Measurements from ENCODE around the gene TASP1. TPM values are rescaled to one million over a fixed set of nuclear protein-coding genes. Genes with fewer than 3 reads are reported as not detected.
"Not testable (repeated sequence)": the region's sequence is repeated elsewhere in the genome, so short reads cannot be mapped to it uniquely, and the experiment has no call there.

TASP1 gene
- total and polyA plus RNA-seq, 2 donors (not counting 1 experiment from before 2014, with no cell fraction given), result 6.4 to 23.9 TPM

DNA sequence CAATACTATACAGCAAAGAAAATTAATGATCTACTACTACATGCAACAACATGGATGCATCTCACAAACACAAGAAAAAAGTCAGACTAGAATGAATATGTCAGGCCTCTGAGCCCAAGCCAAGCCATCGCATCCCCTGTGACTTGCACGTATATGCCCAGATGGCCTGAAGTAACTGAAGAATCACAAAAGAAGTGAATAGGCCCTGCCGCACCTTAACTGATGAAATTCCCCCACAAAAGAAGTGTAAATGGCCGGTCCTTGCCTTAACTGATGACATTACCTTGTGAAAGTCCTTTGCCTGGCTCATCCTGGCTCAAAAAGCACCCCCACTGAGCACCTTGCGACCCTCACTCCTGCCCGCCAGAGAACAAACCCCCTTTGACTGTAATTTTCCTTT, 280.9 kb downstream of the TASP1 start:
- H3K27ac ChIP-seq (ENCODE audit: low read length in 2 of 2); H3K4me2 ChIP-seq (replicated peaks; ENCODE audit: low read depth, low read length, poor library complexity, severe bottlenecking); DNase-seq; ATAC-seq (ENCODE audit: low read depth); POLR2A ChIA-PET; H3K9me3 ChIP-seq (ENCODE audit: control extremely low read depth in 1 of 3, control insufficient read depth in 2 of 3, insufficient read depth in 1 of 3, low read length in 2 of 3); H2AFZ ChIP-seq (ENCODE audit: insufficient read depth, low read depth, low read length, poor library complexity, severe bottlenecking); H3K9ac ChIP-seq (ENCODE audit: low read length); H3K4me3 Mint-ChIP-seq; H3K4me1 Mint-ChIP-seq; H3K4me3 ChIP-seq (ENCODE audit: control extremely low read depth in 1 of 5, extremely low read depth in 1 of 5, insufficient read depth in 1 of 5, low read depth in 2 of 5, low read length in 4 of 5); H3K27ac Mint-ChIP-seq; H3K9me3 Mint-ChIP-seq (ENCODE audit: insufficient read depth); H3K79me2 ChIP-seq (ENCODE audit: control insufficient read depth, insufficient read depth, low read length); H3K27me3 Mint-ChIP-seq; CTCF ChIA-PET; H4K20me1 ChIP-seq (ENCODE audit: control insufficient read depth, insufficient read depth, low read length, poor library complexity, severe bottlenecking); H3K27me3 ChIP-seq (replicated peaks in 1 of 4; ENCODE audit: control extremely low read depth in 1 of 4, control insufficient read depth in 3 of 4, insufficient read depth in 4 of 4, low read length in 3 of 4); intact Hi-C loops (cut with micrococcal nuclease); H3K36me3 ChIP-seq (replicated peaks in 1 of 2; ENCODE audit: control extremely low read depth in 1 of 2, control insufficient read depth in 1 of 2, extremely low read depth in 1 of 2, insufficient read depth in 2 of 2, low read length in 1 of 2); H3K4me1 ChIP-seq (ENCODE audit: control insufficient read depth in 2 of 2, insufficient read depth in 2 of 2, low read length in 2 of 2): not testable (repeated sequence)
- WGBS (ENCODE audit: insufficient coverage), result 90% methylated on average over 5 of the region's 6 CpGs

- intact Hi-C loops (cut with micrococcal nuclease), result no loop called here
- no peaks in the 10 kb centered on the region for H3K9me3 Mint-ChIP-seq (ENCODE audit: insufficient read depth)
- no peaks in the 10 kb centered on the region for H3K4me1 Mint-ChIP-seq
- H3K79me2 ChIP-seq (ENCODE audit: control insufficient read depth, insufficient read depth, low read length), result no peaks in the 10 kb centered on the region
- H3K9me3 ChIP-seq (ENCODE audit: control extremely low read depth in 1 of 3, control insufficient read depth in 2 of 3, insufficient read depth in 1 of 3, low read length in 2 of 3), result peaks cover 0 to 1% (median 0%) of the 10 kb centered on the region in 3 donors
- no peak for TF ChIP-seq EZH2 (IDR thresholded peaks at IDR 0.05; ENCODE audit: borderline replicate concordance, insufficient read depth, low read depth, low read length, poor library complexity, severe bottlenecking)
- TF ChIP-seq, protein P1, sequence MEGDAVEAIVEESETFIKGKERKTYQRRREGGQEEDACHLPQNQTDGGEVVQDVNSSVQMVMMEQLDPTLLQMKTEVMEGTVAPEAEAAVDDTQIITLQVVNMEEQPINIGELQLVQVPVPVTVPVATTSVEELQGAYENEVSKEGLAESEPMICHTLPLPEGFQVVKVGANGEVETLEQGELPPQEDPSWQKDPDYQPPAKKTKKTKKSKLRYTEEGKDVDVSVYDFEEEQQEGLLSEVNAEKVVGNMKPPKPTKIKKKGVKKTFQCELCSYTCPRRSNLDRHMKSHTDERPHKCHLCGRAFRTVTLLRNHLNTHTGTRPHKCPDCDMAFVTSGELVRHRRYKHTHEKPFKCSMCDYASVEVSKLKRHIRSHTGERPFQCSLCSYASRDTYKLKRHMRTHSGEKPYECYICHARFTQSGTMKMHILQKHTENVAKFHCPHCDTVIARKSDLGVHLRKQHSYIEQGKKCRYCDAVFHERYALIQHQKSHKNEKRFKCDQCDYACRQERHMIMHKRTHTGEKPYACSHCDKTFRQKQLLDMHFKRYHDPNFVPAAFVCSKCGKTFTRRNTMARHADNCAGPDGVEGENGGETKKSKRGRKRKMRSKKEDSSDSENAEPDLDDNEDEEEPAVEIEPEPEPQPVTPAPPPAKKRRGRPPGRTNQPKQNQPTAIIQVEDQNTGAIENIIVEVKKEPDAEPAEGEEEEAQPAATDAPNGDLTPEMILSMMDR (IDR thresholded peaks at IDR 0.05), result no peak
- H3K4me3 Mint-ChIP-seq, result no peak overlapping the region
- no peaks in the 10 kb centered on the region for H3K4me1 ChIP-seq (ENCODE audit: control insufficient read depth in 2 of 2, insufficient read depth in 2 of 2, low read length in 2 of 2)
- DNase-seq (no peak), ATAC-seq (ENCODE audit: low read depth) (no peak)
- H3K27me3 Mint-ChIP-seq, result no peaks in the 10 kb centered on the region
- H3K4me2 ChIP-seq (replicated peaks; ENCODE audit: low read depth, low read length, poor library complexity, severe bottlenecking), result no peak overlapping the region
- H3K4me3 ChIP-seq (ENCODE audit: control extremely low read depth in 1 of 5, extremely low read depth in 1 of 5, insufficient read depth in 1 of 5, low read depth in 2 of 5, low read length in 4 of 5), result no peak overlapping the region
- H3K9ac ChIP-seq (ENCODE audit: low read length), result no peak overlapping the region
- H3K36me3 ChIP-seq (replicated peaks in 1 of 2; ENCODE audit: control extremely low read depth in 1 of 2, control insufficient read depth in 1 of 2, extremely low read depth in 1 of 2, insufficient read depth in 2 of 2, low read length in 1 of 2), result no peaks in the 10 kb centered on the region
- ChIA-PET CTCF (no interaction called here), POLR2A (no interaction called here)
- H4K20me1 ChIP-seq (ENCODE audit: control insufficient read depth, insufficient read depth, low read length, poor library complexity, severe bottlenecking), result no peaks in the 10 kb centered on the region
- H2AFZ ChIP-seq (ENCODE audit: insufficient read depth, low read depth, low read length, poor library complexity, severe bottlenecking), result no peak overlapping the region
- H3K27ac Mint-ChIP-seq, result no peak overlapping the region
- no peak overlapping the region for H3K27ac ChIP-seq (ENCODE audit: low read length in 2 of 2)
- H3K27me3 ChIP-seq (replicated peaks in 1 of 4; ENCODE audit: control extremely low read depth in 1 of 4, control insufficient read depth in 3 of 4, insufficient read depth in 4 of 4, low read length in 3 of 4), result no peaks in the 10 kb centered on the region
These were observed 282.1 kb downstream of the TASP1 start for GRCh38 chr20:13356591-13356990.

Measured in B cell (primary cell).